RCC 7860 (cell line): ENCODE data around the gene LMCD1.

Experiments used
- DNase-seq: peaks from one replicate; pipeline ENCODE4 v3.0.0-alpha.2; 2015; ENCODE audit warnings: low spot score
- FAIRE-seq: peaks from 2 replicates; lab custom pipeline; 2012; peaks lifted over from hg19 to GRCh38; lab: Jason Lieb, UNC

The LMCD1 gene

DNA sequence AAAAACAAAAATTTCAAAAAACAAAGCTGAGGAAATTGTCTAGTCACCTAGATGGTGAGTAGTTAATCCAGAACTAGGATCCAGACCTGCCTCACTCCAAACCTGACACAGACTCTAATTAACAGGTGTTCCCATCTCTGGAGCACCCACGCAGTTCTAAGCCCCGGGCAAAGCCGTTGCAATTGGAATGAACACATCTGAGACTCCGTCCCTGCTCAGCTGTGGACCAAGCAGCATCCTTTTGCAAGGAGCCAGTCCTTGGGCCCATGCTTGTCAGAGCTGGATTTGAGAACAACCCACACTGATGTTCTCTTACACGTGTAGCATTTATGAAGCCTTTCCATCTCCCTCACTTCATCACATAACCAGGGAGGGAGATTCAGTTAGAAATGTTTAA lies 54.8 kb downstream of the LMCD1 start:
- FAIRE-seq, result no peak

DNA sequence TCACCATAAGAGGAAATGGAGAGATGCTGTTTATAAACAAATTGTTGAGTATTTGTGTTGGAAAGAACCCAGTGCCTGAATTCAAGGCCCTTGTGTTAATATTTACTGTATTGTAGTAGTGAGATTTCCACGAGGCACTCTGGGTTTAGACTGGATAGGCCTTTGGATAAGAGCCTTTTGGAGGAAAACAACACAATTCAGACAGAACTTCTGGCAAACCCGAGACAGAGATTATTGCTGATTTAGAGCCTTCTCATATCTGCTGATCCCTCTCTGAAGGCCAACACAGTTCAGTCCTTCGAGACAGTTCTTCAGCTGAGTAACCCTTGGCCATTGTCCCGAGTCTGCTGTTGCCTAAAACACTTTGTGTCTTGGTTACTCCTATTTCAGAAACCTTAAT lies 55.7 kb downstream of the LMCD1 start:
- DNase-seq (no peak), FAIRE-seq (no peak)

More for the DNA sequence above, 54.8 kb downstream of the LMCD1 start:
- DNase-seq, result no peak

DNA sequence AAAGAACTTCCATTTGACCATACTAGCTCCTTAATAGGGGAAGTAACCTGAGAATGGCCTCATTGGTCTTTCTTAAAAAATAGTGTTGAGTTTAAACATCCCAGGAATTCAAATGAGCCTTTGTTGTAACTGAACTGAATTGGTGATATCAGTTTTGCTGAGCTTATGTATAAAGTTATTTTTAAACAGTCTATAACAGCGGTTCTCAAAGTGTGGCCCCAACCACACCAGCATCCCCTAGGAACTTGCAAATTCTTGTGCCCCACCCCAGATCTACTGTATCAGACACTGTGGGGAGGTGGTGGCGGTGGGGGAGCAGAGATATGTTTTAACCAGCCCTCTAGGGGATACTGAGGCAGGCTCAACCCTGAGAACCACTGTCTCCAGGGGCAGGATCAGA lies 57.0 kb downstream of the LMCD1 start:
- FAIRE-seq (no peak), DNase-seq (no peak)

DNA sequence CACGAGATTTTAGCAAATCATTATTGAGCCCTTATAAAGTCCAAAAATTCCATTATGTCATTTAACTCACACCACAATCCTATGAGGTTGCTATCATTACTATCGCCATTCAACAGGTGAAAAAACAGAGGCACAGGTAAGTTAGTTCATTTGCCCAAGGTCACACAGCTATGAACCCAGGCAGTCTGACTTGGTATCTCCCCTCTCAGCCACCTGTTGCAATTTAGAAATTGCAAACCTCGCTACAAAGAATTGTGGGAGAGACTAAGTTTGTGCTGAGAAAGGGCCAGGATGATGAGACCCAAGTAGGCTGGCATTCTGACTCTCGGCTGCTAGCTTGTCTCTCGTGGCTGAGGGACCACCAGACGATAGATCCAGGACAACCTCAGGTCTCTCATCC lies 57.7 kb downstream of the LMCD1 start:
- FAIRE-seq, result no peak
- DNase-seq, result no peak

DNA sequence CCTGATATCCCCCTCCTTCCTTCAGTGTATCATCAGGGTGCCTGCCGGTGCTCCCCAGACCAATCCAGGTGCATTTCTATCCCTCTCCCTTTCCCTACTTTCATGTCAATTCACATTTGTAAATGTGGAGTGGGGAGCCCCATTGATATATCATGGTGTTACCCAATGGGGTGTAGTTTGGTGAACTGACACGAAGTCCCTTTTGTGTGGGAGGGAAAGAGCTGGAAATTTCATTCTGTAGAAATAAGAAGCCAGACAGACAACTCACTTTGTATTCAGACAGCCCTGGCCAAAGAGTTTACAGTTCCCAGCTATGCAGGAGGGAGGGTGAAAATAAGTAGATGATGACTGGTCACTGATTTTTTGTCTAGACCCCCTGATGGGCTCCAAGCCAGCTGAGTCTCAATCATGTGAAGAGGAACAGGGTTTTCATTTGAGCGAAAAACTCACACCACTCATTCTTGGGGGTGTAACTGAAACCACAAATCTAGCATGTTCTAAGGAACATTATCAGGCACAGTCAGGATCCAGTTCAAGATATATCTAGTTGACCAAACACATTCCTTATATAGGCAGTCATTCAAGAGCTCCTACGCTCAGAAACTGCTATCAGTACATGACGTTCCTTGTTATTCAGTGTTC lies 58.9 kb downstream of the LMCD1 start:
- peak; percentile 78 for DNase-seq
- peak; percentile 32 for FAIRE-seq

DNA sequence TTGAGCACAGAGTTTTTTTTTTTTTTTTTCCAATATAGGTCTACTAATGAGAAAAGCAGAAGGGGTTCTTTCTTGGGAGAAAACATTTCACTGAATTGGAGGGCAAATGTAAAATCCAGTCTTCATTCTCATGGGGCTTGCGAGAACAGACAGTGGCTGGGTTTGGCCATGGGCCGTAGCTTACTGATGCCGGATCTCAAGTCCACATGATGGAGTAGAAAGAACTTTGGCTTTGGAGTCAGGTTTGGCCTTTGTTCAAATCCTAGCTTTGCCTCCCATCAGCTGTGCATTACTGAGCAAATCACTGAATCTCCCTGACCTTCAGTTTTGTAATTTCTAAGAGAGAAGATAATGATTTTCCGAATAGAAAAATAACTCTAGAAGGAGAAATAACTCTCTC lies 59.7 kb downstream of the LMCD1 start:
- FAIRE-seq (no peak), DNase-seq (no peak)

DNA sequence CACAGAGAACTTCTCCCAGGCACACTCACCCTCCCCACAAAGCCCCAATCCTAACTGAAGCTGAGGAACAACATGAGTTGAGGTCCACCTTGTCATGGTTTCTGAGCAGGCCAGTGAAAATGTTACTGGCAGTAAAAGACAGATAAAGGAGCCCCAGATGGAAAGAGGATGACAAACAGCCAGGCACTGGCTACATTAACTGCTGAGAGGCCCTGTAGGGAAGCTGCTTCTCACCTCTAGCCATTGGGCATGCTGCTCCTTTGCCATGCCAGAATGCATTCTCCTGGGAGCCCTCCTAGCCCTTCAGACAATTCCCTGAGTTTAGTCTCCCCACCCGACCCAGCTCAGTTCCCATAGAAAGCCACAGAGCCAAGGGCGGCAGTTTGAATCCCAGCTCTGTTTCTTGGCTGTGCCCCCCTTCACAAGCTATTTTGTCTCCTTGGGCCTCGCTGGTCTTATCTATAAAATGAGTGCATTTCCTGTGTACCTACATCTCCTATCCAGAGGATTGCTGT lies 60.5 kb downstream of the LMCD1 start:
- DNase-seq (no peak), FAIRE-seq (no peak)

DNA sequence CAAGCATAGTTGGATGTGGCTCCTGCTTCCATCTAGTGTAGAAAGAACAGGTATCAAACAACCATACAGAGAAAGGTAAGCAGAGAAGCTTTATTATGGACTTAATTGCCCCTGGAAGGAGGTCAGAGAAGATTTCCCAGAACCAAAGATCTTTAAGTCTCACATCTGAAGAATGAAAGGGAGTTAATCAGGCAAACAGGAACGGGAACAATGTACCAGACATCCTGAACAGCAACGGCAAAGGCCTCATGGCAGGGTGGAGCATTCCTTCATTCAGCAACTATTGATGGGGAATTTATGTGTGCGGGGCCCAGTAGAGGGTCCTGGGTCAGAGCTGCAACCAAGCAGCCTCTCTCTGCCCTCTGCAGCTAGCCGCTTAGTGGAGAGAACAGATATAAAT lies 61.5 kb downstream of the LMCD1 start:
- DNase-seq, result no peak
- FAIRE-seq, result no peak

DNA sequence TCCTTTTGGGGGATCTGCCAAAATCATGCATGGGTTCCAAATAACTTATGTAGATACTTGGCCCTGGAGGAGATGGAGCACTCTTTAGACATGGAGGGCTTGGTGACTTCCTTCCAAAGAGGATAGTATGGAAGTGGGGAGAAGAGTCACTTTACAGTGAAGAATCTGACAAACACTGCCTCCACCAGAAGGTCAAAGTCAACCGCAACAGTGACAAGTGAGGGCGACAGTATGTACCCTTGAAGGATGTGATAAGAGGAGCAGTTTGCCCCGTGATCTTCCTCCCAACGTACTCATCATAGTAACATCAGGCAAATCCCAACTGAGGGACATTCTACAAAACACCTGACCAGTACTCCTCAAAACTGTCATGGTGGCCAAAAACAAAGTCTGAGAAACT lies 62.0 kb downstream of the LMCD1 start:
- DNase-seq (no peak), FAIRE-seq (no peak)

DNA sequence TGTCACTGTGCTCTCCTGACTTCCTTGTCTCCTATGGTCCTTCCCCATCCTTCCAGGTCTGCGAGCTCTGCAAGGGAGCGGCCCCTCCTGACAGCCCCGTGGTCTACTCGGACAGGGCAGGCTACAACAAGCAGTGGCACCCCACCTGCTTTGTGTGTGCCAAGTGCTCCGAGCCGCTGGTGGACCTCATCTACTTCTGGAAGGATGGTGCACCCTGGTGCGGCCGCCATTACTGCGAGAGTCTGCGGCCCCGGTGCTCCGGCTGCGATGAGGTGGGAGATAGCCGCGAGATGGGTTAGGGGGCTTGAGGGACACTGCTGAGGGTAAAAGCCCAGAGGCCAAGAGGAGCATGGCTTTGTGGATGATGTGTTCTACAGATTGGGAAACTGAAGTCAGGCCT lies 63.8 kb downstream of the LMCD1 start:
- FAIRE-seq, result no peak
- DNase-seq, result no peak

DNA sequence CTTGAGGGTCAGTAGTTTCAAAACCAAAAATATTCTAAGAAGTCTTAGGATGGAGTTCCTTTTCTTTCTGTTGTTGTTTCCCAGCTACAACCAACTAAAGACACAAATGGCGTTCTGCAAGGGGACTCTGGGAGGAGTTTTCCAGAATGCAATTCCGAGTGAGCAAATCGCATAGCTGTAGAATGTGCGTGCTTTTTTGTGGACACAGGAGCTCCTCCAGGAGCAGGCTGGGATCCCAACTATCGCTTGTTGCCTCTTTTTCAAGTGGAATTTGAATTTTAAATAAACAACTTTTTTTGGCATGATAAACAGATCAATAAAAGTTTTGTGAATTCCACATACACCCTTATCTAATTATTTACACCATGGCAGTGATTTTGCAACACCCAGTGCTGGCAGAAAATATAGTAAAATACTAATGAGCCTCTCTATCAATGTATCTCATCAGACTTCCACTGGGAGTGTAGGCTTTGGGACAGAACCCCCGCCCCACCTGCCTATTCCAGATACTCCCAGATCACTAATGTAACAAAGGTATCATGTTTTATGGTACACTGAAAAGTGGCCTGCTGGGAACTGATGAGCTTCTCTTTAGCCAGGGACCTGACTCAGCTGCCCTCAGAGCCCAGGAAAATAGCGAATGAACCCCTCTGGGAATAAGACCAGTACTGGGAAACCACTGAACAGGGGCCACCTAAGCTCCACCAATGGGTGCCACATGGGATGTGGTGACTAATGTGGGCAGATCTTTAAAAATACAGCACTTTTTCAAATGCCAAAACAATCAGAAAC lies 66.4 kb downstream of the LMCD1 start:
- DNase-seq (no peak), FAIRE-seq (no peak)

DNA sequence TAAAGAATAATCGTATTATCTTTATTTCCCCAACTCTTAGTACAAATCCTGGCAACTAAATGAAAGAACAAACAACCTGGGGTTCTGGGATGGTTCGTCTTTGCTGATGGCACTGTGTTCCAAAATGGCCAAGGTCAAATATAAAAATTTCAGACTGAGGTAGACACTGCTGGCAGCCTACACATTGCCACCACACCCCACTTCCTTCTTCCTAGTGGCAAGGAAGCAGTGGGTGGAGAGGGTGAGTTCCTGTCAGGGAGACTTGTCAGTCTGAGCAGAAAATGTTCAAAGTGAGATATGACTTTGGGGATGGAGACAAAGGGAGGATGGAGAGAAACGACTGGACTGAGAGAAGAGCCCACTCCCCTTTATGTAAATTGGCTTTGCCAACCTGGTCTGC lies 69.6 kb downstream of the LMCD1 start:
- FAIRE-seq, result no peak

DNA sequence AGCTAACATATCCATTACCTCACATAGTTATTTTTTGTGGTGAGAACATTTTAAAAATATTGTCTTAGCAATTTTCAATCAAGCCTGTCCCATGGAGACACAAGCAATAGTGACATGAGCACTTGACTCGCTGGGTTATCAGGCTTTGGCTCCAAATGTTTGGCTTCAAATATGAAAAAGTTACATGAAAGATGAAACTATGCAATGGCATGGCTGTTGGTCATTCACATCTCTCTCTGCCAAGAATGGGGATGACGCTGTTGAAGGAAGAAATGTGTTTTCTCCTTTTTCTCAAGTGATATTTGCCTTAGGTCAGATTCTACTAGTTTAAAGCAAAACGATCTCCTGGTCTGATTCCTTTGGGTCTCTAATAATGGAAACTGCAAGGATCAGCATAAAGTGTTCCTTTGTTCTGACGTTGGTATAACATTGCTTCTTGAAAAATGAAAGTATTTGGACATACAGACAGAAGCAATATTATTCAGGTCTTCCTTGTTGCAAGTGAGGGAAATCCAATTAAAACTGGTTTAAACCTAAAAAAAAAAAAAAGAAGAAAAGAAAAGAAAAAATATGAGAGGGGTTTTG lies 71.8 kb downstream of the LMCD1 start:
- FAIRE-seq (no peak), DNase-seq (no peak)

More for the DNA sequence above, 69.6 kb downstream of the LMCD1 start:
- no peak for DNase-seq

DNA sequence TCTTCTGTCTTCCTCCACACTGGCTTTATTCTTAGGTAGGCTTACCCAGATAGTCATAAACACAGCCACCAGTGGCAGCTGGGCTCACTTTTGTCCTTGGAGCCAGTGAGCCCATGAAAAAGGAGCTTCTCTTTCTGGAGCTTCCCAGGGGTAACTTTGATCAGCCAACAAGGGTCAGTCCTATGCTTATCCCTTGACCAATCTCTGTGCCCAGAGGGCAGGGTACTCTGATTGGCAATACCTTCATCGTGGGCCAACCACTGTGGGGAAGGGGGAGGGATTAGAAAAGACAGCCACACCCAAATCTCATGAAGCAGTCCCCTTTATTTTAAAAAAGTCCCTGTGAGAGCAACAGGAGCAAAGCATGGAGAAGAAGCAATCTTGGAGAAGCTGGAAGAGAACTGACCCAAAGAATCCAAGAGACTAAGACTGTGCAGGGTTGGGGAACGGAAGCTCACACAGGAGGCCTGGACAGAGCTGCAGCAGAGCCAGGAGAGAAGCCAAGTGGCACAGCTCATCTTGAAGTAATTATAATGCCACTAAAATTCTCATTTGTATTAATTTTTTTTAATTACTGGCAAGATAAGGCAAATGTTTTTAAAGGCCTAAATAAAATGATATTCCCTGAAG lies 72.5 kb downstream of the LMCD1 start:
- FAIRE-seq (no peak), DNase-seq (no peak)

DNA sequence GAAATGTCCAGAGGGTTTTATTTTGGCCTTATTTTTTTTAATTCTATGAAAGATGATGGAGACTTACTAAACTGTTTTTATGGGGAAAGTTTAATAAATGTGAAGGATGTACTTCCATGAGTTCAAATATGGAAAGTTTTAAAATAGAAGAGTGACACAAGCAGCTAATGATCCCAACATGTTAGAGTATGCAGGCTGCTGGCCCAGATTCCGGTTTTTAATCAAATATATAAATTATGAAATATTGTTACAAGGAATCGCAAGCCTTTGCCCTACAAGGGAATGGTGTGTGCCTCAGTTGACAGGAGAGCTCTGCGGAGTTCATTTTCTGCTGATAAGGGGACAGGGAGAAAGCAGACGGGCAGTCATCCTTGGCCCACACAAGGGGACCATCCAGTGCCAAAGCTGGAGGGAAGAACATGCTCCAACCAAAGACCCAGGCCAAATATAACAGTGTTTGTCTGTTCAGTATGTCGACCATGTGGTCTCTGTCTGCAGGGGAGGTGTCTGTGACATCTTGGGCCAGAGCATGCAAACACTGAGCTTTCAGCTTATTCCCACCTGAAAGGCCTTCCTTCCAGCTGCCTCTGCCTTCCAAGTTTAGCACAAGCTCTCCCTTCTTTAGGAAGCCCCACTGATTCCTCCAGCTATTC lies 73.2 kb downstream of the LMCD1 start:
- DNase-seq (no peak), FAIRE-seq (no peak)

DNA sequence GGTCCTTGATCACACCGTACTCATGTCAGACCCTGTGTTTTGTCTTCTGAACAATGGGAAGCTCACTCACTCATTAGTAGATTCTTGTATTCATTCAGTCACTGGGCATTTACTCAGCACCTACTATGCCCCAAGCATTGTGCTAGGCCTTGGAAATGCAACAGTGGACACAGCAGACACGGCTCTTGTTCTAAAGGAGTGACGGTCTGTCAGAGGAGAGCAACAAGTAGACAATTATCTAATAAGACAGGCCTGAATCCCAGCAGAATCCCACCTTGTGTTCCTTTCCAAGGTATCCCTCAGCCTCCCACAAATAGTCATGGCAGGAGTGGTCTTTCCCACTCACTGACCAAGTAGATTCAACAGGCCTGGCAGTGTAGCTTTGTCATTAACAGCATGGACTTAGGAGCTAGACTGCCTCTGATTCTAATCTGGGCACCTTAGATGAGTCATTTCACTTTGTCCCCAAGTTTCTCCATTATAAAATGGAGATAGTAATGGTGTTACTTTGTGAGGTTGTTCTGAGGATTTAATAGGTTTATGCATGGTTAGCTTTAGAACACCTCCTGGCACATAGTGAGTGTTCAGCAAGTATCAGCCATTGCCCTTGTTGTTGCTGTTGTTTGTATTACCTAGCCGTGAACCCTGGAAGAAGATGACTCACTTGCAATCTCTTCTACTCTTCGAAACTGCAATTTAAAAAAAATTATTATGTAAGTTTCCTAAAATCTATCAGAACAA lies 73.9 kb downstream of the LMCD1 start:
- FAIRE-seq, result no peak

DNA sequence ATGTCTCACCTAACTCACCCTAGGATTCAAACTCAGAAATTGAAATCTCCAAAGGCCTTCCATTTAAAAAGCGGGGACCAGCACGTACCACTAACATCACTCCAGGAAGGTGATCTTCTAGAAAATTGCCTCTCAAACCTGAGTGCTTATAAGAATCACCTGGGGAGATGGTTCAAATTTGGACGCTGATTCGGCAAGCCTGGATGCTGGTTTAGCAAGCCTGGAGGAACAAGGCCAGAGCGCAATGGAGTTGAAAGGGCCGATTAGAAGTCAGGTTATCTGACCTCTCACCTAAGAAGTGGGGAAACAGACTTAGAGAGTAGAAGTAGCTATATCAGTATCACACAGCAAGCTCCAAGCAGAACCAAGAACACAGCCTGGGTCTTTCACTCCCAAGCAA lies 74.8 kb downstream of the LMCD1 start:
- DNase-seq, result no peak
- FAIRE-seq, result no peak

More for the DNA sequence above, 73.9 kb downstream of the LMCD1 start:
- DNase-seq, result peak; percentile 11

DNA sequence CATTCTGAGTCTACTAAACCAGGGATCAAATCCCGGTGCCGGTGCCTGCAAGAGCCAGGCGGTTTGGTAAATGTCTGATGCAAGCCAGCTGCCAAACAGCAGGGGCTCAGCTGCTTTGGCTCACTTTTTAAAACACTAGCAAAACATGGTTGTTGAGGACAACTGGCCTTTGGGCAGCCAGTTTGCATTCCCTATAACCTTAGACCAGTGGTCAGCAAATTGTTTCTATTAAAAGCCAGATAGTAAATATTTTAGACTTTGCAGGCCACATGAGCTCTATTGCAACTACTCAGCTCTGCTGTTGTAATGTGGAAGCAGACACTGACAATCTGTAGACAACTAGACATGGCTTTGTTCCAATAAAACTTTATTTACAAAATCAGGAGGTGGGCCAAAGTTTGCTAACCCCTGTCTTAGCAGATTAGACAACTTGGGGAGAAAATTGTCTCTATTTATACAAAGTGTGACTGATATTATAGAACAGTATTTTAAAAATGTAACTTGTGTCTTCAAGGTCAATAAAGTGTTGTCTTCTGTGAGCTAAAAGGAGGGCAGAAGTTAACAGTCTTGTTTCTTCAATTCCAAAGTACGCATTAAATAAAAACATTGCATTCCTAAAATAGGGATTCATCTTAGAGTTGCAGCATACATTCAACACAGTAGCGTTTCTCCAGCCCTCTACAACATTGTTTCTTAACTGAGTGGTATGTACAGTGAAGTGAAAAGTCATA lies 75.4 kb downstream of the LMCD1 start:
- no peak for DNase-seq
- FAIRE-seq, result no peak

DNA sequence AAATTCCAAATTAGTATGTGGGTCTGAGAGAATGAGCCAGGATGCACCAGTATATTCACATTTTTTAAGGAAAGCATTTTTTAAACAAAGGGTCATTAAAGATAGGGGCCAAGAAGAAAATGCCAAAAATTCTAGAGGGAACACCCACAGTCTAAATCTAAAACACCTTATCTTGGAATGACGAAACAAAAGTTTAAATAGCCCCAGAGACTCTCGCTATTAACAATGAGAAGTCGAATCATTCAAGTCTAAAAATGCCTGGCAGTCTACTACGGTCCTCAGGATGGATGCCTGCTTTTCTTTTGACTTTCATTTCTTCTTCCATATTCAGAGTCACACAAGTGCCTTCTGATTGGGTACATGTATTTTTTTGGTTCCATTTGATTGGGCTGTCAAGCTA lies 76.7 kb downstream of the LMCD1 start:
- FAIRE-seq (no peak), DNase-seq (no peak)

DNA sequence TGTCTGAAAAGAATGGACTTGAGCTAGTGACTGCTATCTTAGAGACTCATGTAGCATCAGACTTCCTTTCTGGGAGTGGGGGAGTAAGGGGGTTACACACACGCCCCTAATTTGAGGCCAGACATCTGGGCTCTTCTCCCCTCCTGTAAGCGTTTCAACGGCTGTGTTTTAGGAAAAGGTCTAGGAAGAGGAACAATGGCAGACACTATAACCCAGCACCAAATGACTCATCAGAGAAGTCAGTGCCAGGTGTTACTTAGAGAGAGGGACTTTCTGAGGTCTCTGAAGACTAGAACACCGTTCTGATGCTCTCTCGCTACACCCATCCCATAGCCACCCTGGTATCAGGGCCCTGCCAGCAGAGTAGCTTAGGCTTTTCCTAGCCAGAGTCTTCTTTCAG lies 77.5 kb downstream of the LMCD1 start:
- DNase-seq (no peak), FAIRE-seq (no peak)
